Measurements from ENCODE around the gene NOTCH1.

The NOTCH1 gene

DNA sequence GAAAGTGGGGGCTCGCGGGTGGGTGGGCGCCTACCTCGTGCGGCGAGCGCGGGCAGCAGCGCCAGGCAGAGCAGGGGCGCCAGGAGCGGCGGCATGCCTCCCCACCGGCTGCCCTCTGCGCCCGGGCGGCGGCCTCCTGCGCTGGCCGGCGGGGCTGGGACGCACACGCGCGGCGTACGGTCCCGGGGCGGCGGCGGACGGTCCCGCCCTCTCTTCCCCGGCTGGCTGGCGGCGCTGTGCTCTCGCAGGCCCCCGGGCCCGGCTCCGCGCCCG is 220 bp downstream of the NOTCH1 start:
- TF ChIP-seq, protein P1, sequence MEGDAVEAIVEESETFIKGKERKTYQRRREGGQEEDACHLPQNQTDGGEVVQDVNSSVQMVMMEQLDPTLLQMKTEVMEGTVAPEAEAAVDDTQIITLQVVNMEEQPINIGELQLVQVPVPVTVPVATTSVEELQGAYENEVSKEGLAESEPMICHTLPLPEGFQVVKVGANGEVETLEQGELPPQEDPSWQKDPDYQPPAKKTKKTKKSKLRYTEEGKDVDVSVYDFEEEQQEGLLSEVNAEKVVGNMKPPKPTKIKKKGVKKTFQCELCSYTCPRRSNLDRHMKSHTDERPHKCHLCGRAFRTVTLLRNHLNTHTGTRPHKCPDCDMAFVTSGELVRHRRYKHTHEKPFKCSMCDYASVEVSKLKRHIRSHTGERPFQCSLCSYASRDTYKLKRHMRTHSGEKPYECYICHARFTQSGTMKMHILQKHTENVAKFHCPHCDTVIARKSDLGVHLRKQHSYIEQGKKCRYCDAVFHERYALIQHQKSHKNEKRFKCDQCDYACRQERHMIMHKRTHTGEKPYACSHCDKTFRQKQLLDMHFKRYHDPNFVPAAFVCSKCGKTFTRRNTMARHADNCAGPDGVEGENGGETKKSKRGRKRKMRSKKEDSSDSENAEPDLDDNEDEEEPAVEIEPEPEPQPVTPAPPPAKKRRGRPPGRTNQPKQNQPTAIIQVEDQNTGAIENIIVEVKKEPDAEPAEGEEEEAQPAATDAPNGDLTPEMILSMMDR (IDR thresholded peaks at IDR 0.05; ENCODE audit: extremely low read depth, insufficient read depth, missing control alignments): no peak
- no peak for DNase-seq (ENCODE audit: low spot score)
- in situ Hi-C loops (cut with MboI; ENCODE audit: low pct_unique_long_range_greater_than_20kb, low sequenced_read_pairs, unreplicated experiment): no loop called here

DNA sequence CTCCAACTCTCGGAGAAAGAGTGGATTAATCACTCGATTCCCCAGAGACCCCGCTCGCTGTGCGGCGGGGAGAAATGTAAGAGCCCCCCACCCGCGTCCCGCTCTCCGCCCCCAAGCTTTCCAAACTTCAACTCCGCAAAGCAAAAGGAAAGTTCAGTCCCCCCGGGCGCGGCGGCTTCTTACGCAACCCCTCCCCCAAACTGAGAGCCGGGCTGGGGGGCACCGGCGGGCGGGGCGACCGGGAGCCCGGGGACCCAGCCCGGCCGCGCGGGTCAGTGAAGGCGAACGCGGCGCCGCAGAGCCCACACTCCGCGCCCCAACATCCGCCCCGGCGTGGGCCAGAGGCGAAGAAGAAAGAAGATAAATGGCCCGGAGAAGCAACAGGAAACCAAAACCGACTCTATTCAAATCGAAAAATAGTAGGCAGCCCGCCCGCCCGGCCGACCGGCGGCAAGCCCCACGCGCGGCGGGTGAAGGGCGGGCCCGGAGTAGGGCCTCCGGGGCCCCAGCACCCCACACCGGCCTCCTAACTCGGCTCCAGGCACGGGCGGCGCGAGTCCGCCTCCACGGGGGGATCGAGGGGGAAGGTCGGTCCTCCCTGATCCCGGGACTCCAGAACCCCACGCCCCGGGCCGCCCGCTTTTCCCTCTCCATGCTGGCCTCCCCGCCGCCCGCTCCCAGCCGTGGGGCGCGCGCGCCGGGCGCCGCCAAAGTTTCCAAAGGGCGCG is 720 bp downstream of the NOTCH1 start:
- DNase-seq (ENCODE audit: low spot score): peak; percentile 85
- TF ChIP-seq, protein P1 (IDR thresholded peaks at IDR 0.05; ENCODE audit: extremely low read depth, insufficient read depth, missing control alignments): no peak
- in situ Hi-C loops (cut with MboI; ENCODE audit: low pct_unique_long_range_greater_than_20kb, low sequenced_read_pairs, unreplicated experiment): no loop called here

DNA sequence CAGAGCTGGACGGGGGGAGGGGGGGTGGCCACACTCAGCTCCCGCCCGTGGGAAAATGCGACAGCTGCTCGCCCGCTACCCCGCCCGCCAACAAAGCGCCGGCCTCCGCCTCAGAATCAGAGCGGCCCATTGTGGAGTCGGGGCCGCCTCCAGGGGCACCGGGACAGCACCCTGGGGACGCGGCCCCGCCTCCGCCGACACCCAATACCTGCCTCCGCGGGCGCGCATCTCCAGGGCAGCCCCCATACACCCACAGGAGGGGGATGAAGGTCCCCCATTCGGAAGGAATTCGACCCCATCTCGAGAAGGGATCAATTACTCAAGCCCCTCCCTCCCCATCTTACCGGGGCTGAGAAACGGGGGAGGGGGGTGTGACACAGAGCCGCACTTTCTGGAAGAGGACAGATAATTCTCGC is 1.3 kb downstream of the NOTCH1 start:
- in situ Hi-C loops (cut with MboI; ENCODE audit: low pct_unique_long_range_greater_than_20kb, low sequenced_read_pairs, unreplicated experiment): no loop called here
- peak; percentile 86 for DNase-seq (ENCODE audit: low spot score)
- TF ChIP-seq, protein P1 (IDR thresholded peaks at IDR 0.05; ENCODE audit: extremely low read depth, insufficient read depth, missing control alignments): no peak

DNA sequence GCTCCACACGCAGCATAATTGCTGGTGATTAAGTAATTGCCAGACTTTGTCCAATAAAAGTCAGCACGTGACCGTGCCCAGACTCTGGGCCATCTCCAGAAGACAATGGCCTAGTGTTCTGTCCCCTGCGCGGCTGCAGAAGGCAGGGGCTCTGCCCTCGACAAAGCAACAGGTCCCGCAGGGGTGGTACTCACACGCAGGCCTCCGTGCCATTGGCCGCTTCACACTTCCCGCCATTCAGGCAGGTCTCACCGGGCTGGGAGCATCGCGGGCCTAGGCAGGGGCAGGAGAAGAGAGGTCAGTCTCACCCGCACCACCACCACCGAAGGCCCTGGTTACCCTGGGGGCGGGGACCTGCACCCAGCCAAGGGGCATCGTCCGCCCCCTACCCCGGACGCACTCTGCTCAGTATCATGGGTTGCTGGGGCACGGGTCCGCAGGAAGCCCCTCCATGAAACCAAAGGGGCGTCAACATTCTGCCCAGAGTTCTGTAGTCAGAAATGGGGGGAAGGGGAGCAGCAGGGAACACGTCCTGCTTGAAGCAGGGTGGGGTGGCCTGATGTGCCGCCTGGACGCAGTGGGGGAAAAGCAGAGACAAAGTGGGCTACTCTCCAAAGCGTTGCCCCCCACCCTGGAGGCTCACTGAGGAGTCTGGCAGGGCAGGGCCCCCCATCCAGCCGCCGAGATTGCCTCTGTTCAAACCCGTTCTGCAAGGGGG is 1.9 kb downstream of the NOTCH1 start:
- no peak for DNase-seq (ENCODE audit: low spot score)
- in situ Hi-C loops (cut with MboI; ENCODE audit: low pct_unique_long_range_greater_than_20kb, low sequenced_read_pairs, unreplicated experiment): no loop called here
- TF ChIP-seq, protein P1 (IDR thresholded peaks at IDR 0.05; ENCODE audit: extremely low read depth, insufficient read depth, missing control alignments): no peak

DNA sequence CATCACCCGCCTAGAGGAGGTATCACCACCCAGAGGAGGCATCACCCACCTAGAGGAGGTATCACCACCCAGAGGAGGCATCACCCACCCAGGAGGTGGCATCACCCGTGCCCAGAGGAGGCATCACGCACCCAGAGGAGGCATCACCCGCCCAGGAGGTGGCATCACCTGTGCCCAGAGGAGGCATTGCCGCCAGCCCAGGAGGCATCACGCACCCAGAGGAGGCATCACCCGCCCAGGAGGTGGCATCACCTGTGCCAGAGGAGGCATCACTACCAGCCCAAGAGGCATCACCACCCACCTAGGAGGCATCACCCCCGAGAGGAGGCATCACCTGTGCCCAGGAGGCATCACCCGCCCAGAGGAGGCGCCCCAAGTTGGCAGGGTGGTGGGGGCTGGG is 2.6 kb downstream of the NOTCH1 start:
- TF ChIP-seq, protein P1 (IDR thresholded peaks at IDR 0.05; ENCODE audit: extremely low read depth, insufficient read depth, missing control alignments): no peak
- in situ Hi-C loops (cut with MboI; ENCODE audit: low pct_unique_long_range_greater_than_20kb, low sequenced_read_pairs, unreplicated experiment): no loop called here
- DNase-seq (ENCODE audit: low spot score): no peak

DNA sequence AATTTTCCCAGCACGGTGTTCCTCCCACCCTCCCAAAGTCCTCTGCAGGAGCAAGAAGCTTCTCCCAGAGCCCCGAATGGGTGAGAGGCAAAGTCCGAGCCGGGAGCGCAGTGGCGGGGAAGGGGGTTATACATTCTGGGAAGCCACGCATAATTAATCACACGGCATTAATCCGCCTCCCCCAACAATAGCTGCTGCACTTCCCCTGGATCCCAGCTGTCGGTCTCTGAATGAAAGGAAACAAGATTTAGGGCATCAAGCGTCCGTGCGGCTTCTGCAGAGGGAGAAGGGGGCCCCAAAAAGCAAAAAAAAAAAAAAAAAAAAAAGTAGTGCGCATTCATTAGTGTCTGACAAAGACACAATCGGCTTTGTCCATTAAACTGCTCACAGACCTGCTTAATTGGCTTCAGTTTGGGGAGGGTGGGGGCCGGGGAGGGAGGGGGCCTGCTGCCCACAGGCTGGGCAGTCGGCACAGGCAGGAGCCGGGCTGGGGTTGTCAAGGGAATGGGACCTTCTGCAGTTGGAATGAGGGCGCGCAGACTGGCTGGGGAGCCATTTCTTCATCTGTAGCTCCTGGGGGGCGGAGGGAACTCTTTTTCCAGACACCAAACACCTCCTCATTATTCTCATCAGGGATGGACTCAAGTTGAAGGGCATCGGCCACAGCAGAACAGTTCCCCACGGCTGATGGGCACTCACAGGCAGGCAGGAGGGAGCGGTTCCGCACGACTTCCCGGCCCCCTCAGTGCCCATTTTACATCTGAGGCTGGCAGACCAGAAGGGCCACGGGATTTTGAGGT is 3.4 kb downstream of the NOTCH1 start:
- no peak for DNase-seq (ENCODE audit: low spot score)
- in situ Hi-C loops (cut with MboI; ENCODE audit: low pct_unique_long_range_greater_than_20kb, low sequenced_read_pairs, unreplicated experiment): no loop called here
- TF ChIP-seq, protein P1 (IDR thresholded peaks at IDR 0.05; ENCODE audit: extremely low read depth, insufficient read depth, missing control alignments): no peak

Data from GM13977 (cell line).